Activated CD4-positive, alpha-beta T cell treated with anti-CD3 and anti-CD28 coated beads, Interleukin-2, amount 10 ng/mL, durations not matched to agents 24 days and 14 days (primary cell): ENCODE results near the gene TSPAN5. TPM values are rescaled to one million over a fixed set of nuclear protein-coding genes. Genes with fewer than 3 reads are reported as not detected.

Experiments used
- DNase-seq: peaks from one replicate; pipeline ENCODE4 v3.0.0; 2022
- H3K27ac Mint-ChIP-seq: one replicate; pipeline ENCODE4 v1.8.0; 2022; ENCODE audit warnings: mild to moderate bottlenecking, mixed read lengths
- H3K27me3 Mint-ChIP-seq: one replicate; pipeline ENCODE4 v1.8.0; 2022; ENCODE audit warnings: mixed read lengths
- H3K36me3 Mint-ChIP-seq: one replicate; pipeline ENCODE4 v1.8.0; 2022; ENCODE audit warnings: low read depth, mild to moderate bottlenecking, mixed read lengths
- H3K4me1 Mint-ChIP-seq: one replicate; pipeline ENCODE4 v1.8.0; 2021; ENCODE audit warnings: mixed read lengths
- H3K4me3 Mint-ChIP-seq: one replicate; pipeline ENCODE4 v1.8.0; 2022; ENCODE audit warnings: mild to moderate bottlenecking, moderate library complexity, mixed read lengths
- H3K9me3 Mint-ChIP-seq: one replicate; pipeline ENCODE4 v1.8.0; 2021; ENCODE audit warnings: mixed read lengths
- intact Hi-C: fragments of 100-400 bp; cut with micrococcal nuclease; formaldehyde crosslinking; loops from one replicate; pipeline ENCODE4 v1.15.1; 2023
- total RNA-seq: library from RNA; stranded (reverse); gene quantifications from 2 replicates; pipeline ENCODE4 v1.2.3, GENCODE V29; 2022

Gene TSPAN5
- total RNA-seq, 1 donor from 2014 or later = 30.7 TPM

- Mint-ChIP-seq H3K9me3 (no peaks in the 10 kb centered on the region), H3K4me1 (peaks cover 32% of the 10 kb centered on the region), H3K4me3 (no peak overlapping the region), H3K27ac (peak overlapping the region; percentile 34), H3K36me3 (peaks cover 37% of the 10 kb centered on the region), H3K27me3 (no peaks in the 10 kb centered on the region)
- no peak for DNase-seq
- intact Hi-C loops = no loop called here
Observed at GRCh38 chr4:98571161-98571786, 87.1 kb downstream of the TSPAN5 start.

DNA sequence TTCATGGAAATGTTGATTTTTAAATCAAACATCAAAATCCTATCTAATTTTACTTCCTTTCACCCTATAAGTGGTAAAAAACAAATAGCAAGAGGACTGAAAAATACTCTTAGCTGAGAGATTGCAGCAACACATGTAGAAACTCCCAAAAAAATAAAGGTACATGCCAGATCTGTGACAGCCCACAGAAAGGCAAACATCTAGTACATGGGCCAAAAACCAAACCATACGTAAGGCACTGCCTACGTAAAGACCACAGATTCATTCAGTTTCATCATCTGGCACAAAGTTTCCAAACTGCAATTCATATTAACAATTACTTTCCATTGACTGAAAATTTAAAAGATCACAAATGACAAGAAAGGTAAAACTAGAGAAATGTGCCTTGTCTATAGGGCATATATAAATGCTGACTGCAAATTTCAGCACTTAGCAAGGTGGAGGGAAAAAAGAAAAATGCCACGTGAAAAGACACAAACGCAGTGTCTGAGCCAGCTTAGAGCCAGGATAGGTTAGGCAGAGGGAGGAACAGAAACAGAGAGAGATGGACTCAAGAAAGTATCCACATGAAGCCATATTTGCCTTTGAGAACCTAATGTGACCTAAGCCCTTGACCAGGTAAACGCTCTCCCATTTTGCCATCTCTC lies 88.1 kb downstream of the TSPAN5 start:
- Mint-ChIP-seq H3K27ac (peak overlapping the region; percentile 76), H3K36me3 (peaks cover 34% of the 10 kb centered on the region), H3K4me1 (peaks cover 36% of the 10 kb centered on the region), H3K9me3 (no peaks in the 10 kb centered on the region), H3K4me3 (no peak overlapping the region), H3K27me3 (no peaks in the 10 kb centered on the region)
- intact Hi-C loops = no loop called here
- DNase-seq = no peak

GRCh38 chr4:98568941-98569663 lies 89.3 kb downstream of the TSPAN5 start:
- intact Hi-C loops = no loop called here
- DNase-seq = no peak
- Mint-ChIP-seq H3K9me3 (no peaks in the 10 kb centered on the region), H3K36me3 (peaks cover 27% of the 10 kb centered on the region), H3K4me1 (peaks cover 36% of the 10 kb centered on the region), H3K4me3 (no peak overlapping the region), H3K27ac (peak overlapping the region; percentile 30), H3K27me3 (no peaks in the 10 kb centered on the region)

GRCh38 chr4:98567611-98568010 lies 90.8 kb downstream of the TSPAN5 start:
- no peak overlapping the region for H3K27ac Mint-ChIP-seq
- DNase-seq = no peak
- no peaks in the 10 kb centered on the region for H3K9me3 Mint-ChIP-seq
- H3K27me3 Mint-ChIP-seq = no peaks in the 10 kb centered on the region
- H3K4me1 Mint-ChIP-seq = peaks cover 40% of the 10 kb centered on the region
- H3K36me3 Mint-ChIP-seq = peaks cover 20% of the 10 kb centered on the region
- H3K4me3 Mint-ChIP-seq = no peak overlapping the region
- intact Hi-C loops = no loop called here

GRCh38 chr4:98566361-98567008 lies 91.9 kb downstream of the TSPAN5 start:
- intact Hi-C loops = no loop called here
- peaks cover 22% of the 10 kb centered on the region for H3K36me3 Mint-ChIP-seq
- no peak for DNase-seq
- no peak overlapping the region for H3K4me3 Mint-ChIP-seq
- H3K9me3 Mint-ChIP-seq = no peaks in the 10 kb centered on the region
- no peak overlapping the region for H3K27ac Mint-ChIP-seq
- H3K4me1 Mint-ChIP-seq = peaks cover 37% of the 10 kb centered on the region
- H3K27me3 Mint-ChIP-seq = no peaks in the 10 kb centered on the region

DNA sequence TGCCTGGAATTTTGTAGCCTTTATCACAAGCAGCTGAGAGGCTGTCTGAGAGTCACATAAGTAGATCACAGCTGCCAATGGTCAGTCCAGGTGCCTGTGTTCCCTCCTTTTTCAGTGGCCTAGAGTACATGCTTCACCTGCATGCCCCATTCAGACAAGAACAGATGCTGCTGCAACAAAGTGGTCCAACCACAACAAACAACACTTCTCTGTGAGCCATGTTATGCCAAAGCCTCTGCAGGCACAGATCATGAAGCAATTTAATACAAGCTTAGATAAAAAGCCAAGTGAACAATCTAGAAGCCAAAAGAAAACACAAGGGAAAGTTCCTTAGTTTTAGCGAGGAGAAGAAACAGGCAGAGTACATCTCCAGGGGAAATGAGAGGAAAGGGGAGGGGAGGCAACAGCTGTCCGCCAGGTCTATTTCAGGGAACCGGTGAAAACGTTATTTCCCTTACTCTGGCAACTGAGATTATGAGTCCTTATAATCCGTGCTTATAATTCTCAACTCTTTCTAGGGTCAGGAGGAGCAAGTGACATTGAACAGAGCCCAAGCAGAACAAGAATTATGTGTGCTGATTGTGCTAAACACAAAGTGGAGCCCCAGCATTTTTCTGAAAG lies 92.6 kb downstream of the TSPAN5 start:
- intact Hi-C loops = no loop called here
- Mint-ChIP-seq H3K27ac (no peak overlapping the region), H3K36me3 (peaks cover 20% of the 10 kb centered on the region), H3K4me1 (peaks cover 32% of the 10 kb centered on the region), H3K27me3 (no peaks in the 10 kb centered on the region), H3K4me3 (no peak overlapping the region), H3K9me3 (no peaks in the 10 kb centered on the region)
- no peak for DNase-seq

DNA sequence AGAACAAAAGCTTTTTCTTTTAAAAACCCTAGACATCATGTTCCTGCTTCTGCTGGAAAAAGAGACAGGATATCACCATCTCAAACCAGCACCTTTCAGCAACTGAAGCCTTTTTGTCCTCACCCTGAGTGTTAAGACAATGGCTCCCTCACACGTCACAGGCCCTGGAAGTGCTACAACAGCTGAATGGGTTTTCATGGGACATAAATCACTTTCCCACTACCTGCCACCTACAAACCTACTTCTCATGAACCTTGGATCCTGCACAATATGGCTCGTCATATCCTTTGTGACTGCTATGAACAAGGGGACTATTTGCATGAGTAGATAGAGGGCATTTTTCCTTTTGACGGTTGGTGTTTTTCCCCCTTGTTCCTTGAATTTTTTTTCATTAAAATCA lies 93.6 kb downstream of the TSPAN5 start:
- no peak overlapping the region for H3K4me3 Mint-ChIP-seq
- no peak for DNase-seq
- H3K4me1 Mint-ChIP-seq = peaks cover 25% of the 10 kb centered on the region
- intact Hi-C loops = no loop called here
- no peaks in the 10 kb centered on the region for H3K9me3 Mint-ChIP-seq
- no peaks in the 10 kb centered on the region for H3K27me3 Mint-ChIP-seq
- no peak overlapping the region for H3K27ac Mint-ChIP-seq
- peaks cover 19% of the 10 kb centered on the region for H3K36me3 Mint-ChIP-seq

GRCh38 chr4:98560321-98560720 lies 98.1 kb downstream of the TSPAN5 start:
- no peak overlapping the region for H3K4me3 Mint-ChIP-seq
- no peak overlapping the region for H3K27ac Mint-ChIP-seq
- intact Hi-C loops = no loop called here
- H3K27me3 Mint-ChIP-seq = no peaks in the 10 kb centered on the region
- no peaks in the 10 kb centered on the region for H3K9me3 Mint-ChIP-seq
- H3K36me3 Mint-ChIP-seq = peaks cover 11% of the 10 kb centered on the region
- H3K4me1 Mint-ChIP-seq = peaks cover 13% of the 10 kb centered on the region
- no peak for DNase-seq

DNA sequence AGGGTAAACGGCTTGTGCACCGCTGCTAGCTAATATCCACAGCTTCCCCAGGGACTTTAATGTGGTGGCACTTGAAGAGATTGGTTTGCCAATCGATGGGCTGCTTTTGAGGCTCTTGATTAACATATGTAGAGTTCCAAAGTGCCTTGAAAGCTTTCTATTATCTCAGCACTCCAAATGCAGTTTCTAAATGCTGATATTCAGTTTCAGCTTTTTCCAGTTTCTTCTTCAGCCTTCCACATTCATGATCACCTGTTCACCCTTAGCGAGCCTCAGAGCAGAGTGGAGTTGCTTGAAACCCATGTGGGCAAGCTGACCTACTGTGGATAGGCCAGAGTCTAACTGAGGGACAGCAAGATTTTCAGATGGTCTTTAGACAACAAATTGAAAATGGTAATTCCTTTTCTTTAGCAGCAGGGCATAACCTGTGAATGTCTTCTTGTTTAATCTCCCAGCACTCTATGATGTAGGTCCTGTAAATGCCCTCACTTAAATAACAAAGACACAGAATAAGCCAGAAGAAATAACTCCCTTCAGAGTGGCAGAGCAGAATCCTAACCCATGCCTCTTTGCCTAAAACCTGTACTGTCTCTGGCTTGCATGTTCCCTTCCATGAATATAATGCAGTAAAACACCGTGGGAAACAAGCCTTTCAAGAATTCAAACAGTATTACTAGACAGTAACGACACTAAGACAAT lies 99.8 kb downstream of the TSPAN5 start:
- H3K36me3 Mint-ChIP-seq = peaks cover 16% of the 10 kb centered on the region
- H3K27ac Mint-ChIP-seq = no peak overlapping the region
- H3K4me1 Mint-ChIP-seq = peaks cover 17% of the 10 kb centered on the region
- H3K4me3 Mint-ChIP-seq = no peak overlapping the region
- intact Hi-C loops = no loop called here
- no peaks in the 10 kb centered on the region for H3K27me3 Mint-ChIP-seq
- H3K9me3 Mint-ChIP-seq = peaks cover 4% of the 10 kb centered on the region
- no peak for DNase-seq

DNA sequence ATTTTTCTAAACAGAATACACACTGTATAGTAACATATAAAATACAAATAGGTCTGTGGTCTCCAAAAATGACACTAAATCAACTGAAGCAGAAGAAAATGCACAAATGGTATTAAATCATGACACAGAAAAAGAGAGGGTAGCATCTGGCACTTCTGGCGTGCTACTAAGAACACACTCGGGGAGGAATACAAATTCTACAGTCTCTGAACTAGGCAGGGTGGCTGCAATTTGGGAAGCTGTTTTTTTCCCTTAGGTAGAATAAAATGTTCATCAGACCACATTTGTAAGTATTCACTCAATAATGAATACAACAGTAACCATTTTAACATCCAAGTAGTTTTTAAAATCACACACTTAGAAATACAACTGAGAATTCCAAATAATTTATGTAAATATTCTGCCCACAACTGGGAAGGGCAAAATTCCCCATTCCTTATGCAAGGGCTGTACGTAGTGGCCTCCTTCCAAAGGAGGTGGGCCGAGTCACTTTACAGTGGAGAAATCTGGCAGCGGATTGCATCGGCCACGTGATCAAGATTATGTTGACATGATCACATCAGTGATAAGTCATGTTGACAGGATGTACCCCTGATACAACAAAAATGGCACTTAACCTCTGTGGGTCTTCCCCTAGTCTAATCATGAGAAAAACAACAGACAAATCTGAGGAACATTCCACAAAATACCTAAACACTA lies 101.1 kb downstream of the TSPAN5 start:
- H3K27me3 Mint-ChIP-seq = no peaks in the 10 kb centered on the region
- H3K4me3 Mint-ChIP-seq = no peak overlapping the region
- DNase-seq = no peak
- intact Hi-C loops = no loop called here
- peaks cover 15% of the 10 kb centered on the region for H3K4me1 Mint-ChIP-seq
- peaks cover 4% of the 10 kb centered on the region for H3K9me3 Mint-ChIP-seq
- H3K27ac Mint-ChIP-seq = no peak overlapping the region
- H3K36me3 Mint-ChIP-seq = peaks cover 19% of the 10 kb centered on the region

DNA sequence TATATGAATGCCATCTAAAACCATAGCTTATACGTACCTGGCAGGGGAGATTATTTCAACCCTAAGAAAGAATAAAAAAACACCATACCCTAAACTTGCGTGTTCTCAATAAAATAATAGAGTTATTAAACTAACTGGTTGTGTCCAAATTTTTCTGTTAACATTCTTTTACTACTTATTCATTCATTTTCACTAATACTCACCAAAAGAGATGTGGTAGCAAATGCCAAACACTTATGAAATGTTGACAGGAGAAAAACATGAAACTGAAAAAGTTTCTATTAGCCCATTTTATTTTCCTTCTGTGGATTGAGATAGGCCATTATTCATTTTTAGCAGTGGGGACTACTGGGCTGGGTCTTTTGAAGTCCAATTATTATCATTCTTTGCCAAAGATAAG lies 102.0 kb downstream of the TSPAN5 start:
- H3K4me1 Mint-ChIP-seq = peaks cover 22% of the 10 kb centered on the region
- no peak overlapping the region for H3K27ac Mint-ChIP-seq
- no peaks in the 10 kb centered on the region for H3K27me3 Mint-ChIP-seq
- intact Hi-C loops = no loop called here
- DNase-seq = no peak
- peaks cover 23% of the 10 kb centered on the region for H3K36me3 Mint-ChIP-seq
- H3K4me3 Mint-ChIP-seq = no peak overlapping the region
- H3K9me3 Mint-ChIP-seq = peaks cover 9% of the 10 kb centered on the region

- H3K36me3 Mint-ChIP-seq = peaks cover 27% of the 10 kb centered on the region
- no peaks in the 10 kb centered on the region for H3K27me3 Mint-ChIP-seq
- H3K27ac Mint-ChIP-seq = no peak overlapping the region
- intact Hi-C loops = no loop called here
- H3K4me1 Mint-ChIP-seq = peaks cover 22% of the 10 kb centered on the region
- DNase-seq = no peak
- no peak overlapping the region for H3K4me3 Mint-ChIP-seq
- H3K9me3 Mint-ChIP-seq = peaks cover 12% of the 10 kb centered on the region
Observed at GRCh38 chr4:98555798-98556445, 102.5 kb downstream of the TSPAN5 start.
